BJ (cell line): ENCODE results near the gene CCDC138. TPM values are rescaled to one million over a fixed set of nuclear protein-coding genes. Genes with fewer than 3 reads are reported as not detected.

Source experiments
- CTCF ChIA-PET: fragments of 350-600 bp; formaldehyde crosslinking; extraction: SDS; loops from one replicate; lab custom pipeline; 2021; ENCODE audit warnings: antibody characterized with exemption, inconsistent platforms; lab: Yijun Ruan, JAX
- POLR2A ChIA-PET: fragments of 300-600 bp; sonication (Branson Sonifier 250); formaldehyde crosslinking; extraction: SDS; loops from one replicate; lab custom pipeline; 2021; ENCODE audit warnings: antibody characterized with exemption; lab: Charles Lee
- DNase-seq: peaks from one replicate; pipeline ENCODE4 v3.0.0-alpha.2; 2011; ENCODE audit warnings: low read depth
- H3K27me3 ChIP-seq: 2 replicates; pipeline ENCODE4 v1.6.0; 2011; ENCODE audit warnings: low read length; ENCODE audit not compliant: control insufficient read depth, insufficient read depth
- H3K36me3 ChIP-seq: 2 replicates; pipeline ENCODE4 v1.5.1; 2011; ENCODE audit warnings: low read length; ENCODE audit not compliant: control insufficient read depth, insufficient read depth
- H3K4me3 ChIP-seq: 2 replicates; pipeline ENCODE4 v1.5.1; 2011; ENCODE audit warnings: low read depth, mild to moderate bottlenecking, control low read depth, low read length
- CTCF ChIP-seq: IDR thresholded peaks from 2 replicates; pipeline ENCODE4 v1.5.1; 2011; ENCODE audit warnings: low read depth, mild to moderate bottlenecking, control low read depth, inconsistent platforms, low read length, moderate library complexity; ENCODE audit not compliant: insufficient read depth
- polyA plus RNA-seq: library from polyadenylated mRNA; depleted of rRNA; stranded (reverse); fragments of >200 nt; gene quantifications from 2 replicates; pipeline ENCODE4 v1.2.3, GENCODE V29; 2011

The CCDC138 gene
- polyA plus RNA-seq, 1 experiment, result 0.52 TPM

- H3K27me3 ChIP-seq, result no peaks in the 10 kb centered on the region
- H3K4me3 ChIP-seq, result no peak overlapping the region
- no peaks in the 10 kb centered on the region for H3K36me3 ChIP-seq
- TF ChIP-seq CTCF, result no peak
- CTCF ChIA-PET, result no interaction called here
- POLR2A ChIA-PET, result no interaction called here
- no peak for DNase-seq
Observed at GRCh38 chr2:108870069-108870644, 83.6 kb downstream of the CCDC138 start.

GRCh38 chr2:108877506-108877905 lies 90.9 kb downstream of the CCDC138 start:
- DNase-seq, result no peak
- POLR2A ChIA-PET, result no interaction called here
- Histone ChIP-seq H3K4me3 (no peak overlapping the region), H3K27me3 (no peaks in the 10 kb centered on the region), H3K36me3 (no peaks in the 10 kb centered on the region)
- TF ChIP-seq CTCF, result no peak
- CTCF ChIA-PET, result no interaction called here

- Histone ChIP-seq H3K4me3 (no peak overlapping the region), H3K36me3 (no peaks in the 10 kb centered on the region), H3K27me3 (no peaks in the 10 kb centered on the region)
- POLR2A ChIA-PET, result no interaction called here
- DNase-seq, result no peak
- CTCF ChIA-PET, result no interaction called here
- no peak for TF ChIP-seq CTCF
Observed at GRCh38 chr2:108878276-108878675, 91.7 kb downstream of the CCDC138 start.

- TF ChIP-seq CTCF, result no peak
- Histone ChIP-seq H3K4me3 (no peak overlapping the region), H3K27me3 (no peaks in the 10 kb centered on the region), H3K36me3 (no peaks in the 10 kb centered on the region)
- POLR2A ChIA-PET, result no interaction called here
- DNase-seq, result no peak
- CTCF ChIA-PET, result no interaction called here
Observed at GRCh38 chr2:108884619-108885018, 98.0 kb downstream of the CCDC138 start.

- no peak for DNase-seq
- ChIA-PET POLR2A (no interaction called here), CTCF (no interaction called here)
- Histone ChIP-seq H3K36me3 (no peaks in the 10 kb centered on the region), H3K27me3 (no peaks in the 10 kb centered on the region), H3K4me3 (no peak overlapping the region)
- TF ChIP-seq CTCF, result no peak
Observed at GRCh38 chr2:108889907-108890306, 103.3 kb downstream of the CCDC138 start.
